AG08396 (cell line): Measurements from ENCODE around the gene TREH.

Experiments used
- DNase-seq: peaks from one replicate; pipeline ENCODE4 v3.0.0; 2012; ENCODE audit warnings: low spot score, mixed read lengths

Gene TREH

GRCh38 chr11:118663381-118663780 lies 16.1 kb downstream of the TREH start:
- no peak for DNase-seq

GRCh38 chr11:118662401-118663271 lies 16.8 kb downstream of the TREH start:
- no peak for DNase-seq

GRCh38 chr11:118661425-118662301 lies 17.8 kb downstream of the TREH start:
- DNase-seq, result no peak

- no peak for DNase-seq
Measured at GRCh38 chr11:118660681-118661424, 18.6 kb downstream of the TREH start.

GRCh38 chr11:118659953-118660680 lies 19.3 kb downstream of the TREH start:
- DNase-seq, result no peak

- peak; percentile 92 for DNase-seq
Measured at GRCh38 chr11:118659314-118659952, 20.0 kb downstream of the TREH start.

GRCh38 chr11:118658429-118659313 lies 20.8 kb downstream of the TREH start:
- no peak for DNase-seq

- DNase-seq, result no peak
Measured at GRCh38 chr11:118657709-118658428, 21.6 kb downstream of the TREH start.

- DNase-seq, result no peak
Measured at GRCh38 chr11:118657238-118657637, 22.2 kb downstream of the TREH start.

GRCh38 chr11:118656563-118657165 lies 22.8 kb downstream of the TREH start:
- DNase-seq, result no peak

- no peak for DNase-seq
Measured at GRCh38 chr11:118655486-118656190, 23.8 kb downstream of the TREH start.

- DNase-seq, result no peak
Measured at GRCh38 chr11:118653684-118654390, 25.6 kb downstream of the TREH start.

- no peak for DNase-seq
Measured at GRCh38 chr11:118652681-118653181, 26.7 kb downstream of the TREH start.

- DNase-seq, result no peak
Measured at GRCh38 chr11:118651820-118652219, 27.6 kb downstream of the TREH start.

- no peak for DNase-seq
Measured at GRCh38 chr11:118650366-118650765, 29.1 kb downstream of the TREH start.

GRCh38 chr11:118649941-118650340 lies 29.5 kb downstream of the TREH start:
- DNase-seq, result no peak

GRCh38 chr11:118648291-118648690 lies 31.2 kb downstream of the TREH start:
- DNase-seq, result no peak
